GM21717 (cell line): ENCODE data around the gene SDK1.

Experiments
- ATAC-seq: cut with Tn5 transposase; IDR thresholded peaks from one replicate; pipeline ENCODE4 v1.9.1; 2021; ENCODE audit warnings: mild to moderate bottlenecking, moderate library complexity; ENCODE audit not compliant: unreplicated experiment

SDK1 gene

GRCh38 chr7:3455806-3456595 is 154.9 kb downstream of the SDK1 start:
- ATAC-seq: no peak

GRCh38 chr7:3459111-3459510 is 158.1 kb downstream of the SDK1 start:
- ATAC-seq: no peak

- no peak for ATAC-seq
These were observed 160.9 kb downstream of the SDK1 start for GRCh38 chr7:3461923-3462322.

GRCh38 chr7:3463696-3464095 is 162.6 kb downstream of the SDK1 start:
- no peak for ATAC-seq

GRCh38 chr7:3464900-3465622 is 164.0 kb downstream of the SDK1 start:
- no peak for ATAC-seq

GRCh38 chr7:3466261-3466660 is 165.2 kb downstream of the SDK1 start:
- ATAC-seq: no peak

GRCh38 chr7:3469641-3470040 is 168.6 kb downstream of the SDK1 start:
- ATAC-seq: no peak

GRCh38 chr7:3480197-3480596 is 179.1 kb downstream of the SDK1 start:
- ATAC-seq: no peak

GRCh38 chr7:3481435-3481834 is 180.4 kb downstream of the SDK1 start:
- ATAC-seq: no peak

GRCh38 chr7:3482147-3482921 is 181.3 kb downstream of the SDK1 start:
- ATAC-seq: no peak

- no peak for ATAC-seq
These were observed 185.8 kb downstream of the SDK1 start for GRCh38 chr7:3486841-3487240.

- ATAC-seq: no peak
These were observed 187.8 kb downstream of the SDK1 start for GRCh38 chr7:3488829-3489228.

- ATAC-seq: no peak
These were observed 192.4 kb downstream of the SDK1 start for GRCh38 chr7:3493499-3493898.

GRCh38 chr7:3494947-3495346 is 193.9 kb downstream of the SDK1 start:
- ATAC-seq: no peak

- no peak for ATAC-seq
These were observed 194.5 kb downstream of the SDK1 start for GRCh38 chr7:3495530-3495929.

- ATAC-seq: no peak
These were observed 194.9 kb downstream of the SDK1 start for GRCh38 chr7:3495954-3496353.

GRCh38 chr7:3497796-3498195 is 196.7 kb downstream of the SDK1 start:
- ATAC-seq: no peak

GRCh38 chr7:3501671-3502070 is 200.6 kb downstream of the SDK1 start:
- ATAC-seq: no peak

- ATAC-seq: no peak
These were observed 203.3 kb downstream of the SDK1 start for GRCh38 chr7:3504384-3504783.

GRCh38 chr7:3510101-3511020 is 209.3 kb downstream of the SDK1 start:
- no peak for ATAC-seq

GRCh38 chr7:3517344-3517743 is 216.3 kb downstream of the SDK1 start:
- no peak for ATAC-seq
